Stimulated activated naive CD8-positive, alpha-beta T cell treated with anti-CD3 and anti-CD28 coated beads, Interleukin-15, Interleukin-2, amounts not matched to agents 100 ng/mL and 50 ng/mL, for 24 hours (primary cell): Measurements from ENCODE around the gene TMBIM1.

Experiments used
- H3K27ac Mint-ChIP-seq: one replicate; pipeline ENCODE4 v1.8.0; 2021; ENCODE audit warnings: mild to moderate bottlenecking, mixed read lengths
- H3K27me3 Mint-ChIP-seq: one replicate; pipeline ENCODE4 v1.8.0; 2021; ENCODE audit warnings: mixed read lengths
- H3K36me3 Mint-ChIP-seq: one replicate; pipeline ENCODE4 v1.8.0; 2021; ENCODE audit warnings: low read depth, mixed read lengths
- H3K4me1 Mint-ChIP-seq: one replicate; pipeline ENCODE4 v1.8.0; 2021; ENCODE audit warnings: low read depth, mixed read lengths
- H3K4me3 Mint-ChIP-seq: one replicate; pipeline ENCODE4 v1.8.0; 2021; ENCODE audit warnings: mild to moderate bottlenecking, mixed read lengths
- H3K9me3 Mint-ChIP-seq: one replicate; pipeline ENCODE4 v1.8.0; 2021; ENCODE audit warnings: mixed read lengths

The TMBIM1 gene

DNA sequence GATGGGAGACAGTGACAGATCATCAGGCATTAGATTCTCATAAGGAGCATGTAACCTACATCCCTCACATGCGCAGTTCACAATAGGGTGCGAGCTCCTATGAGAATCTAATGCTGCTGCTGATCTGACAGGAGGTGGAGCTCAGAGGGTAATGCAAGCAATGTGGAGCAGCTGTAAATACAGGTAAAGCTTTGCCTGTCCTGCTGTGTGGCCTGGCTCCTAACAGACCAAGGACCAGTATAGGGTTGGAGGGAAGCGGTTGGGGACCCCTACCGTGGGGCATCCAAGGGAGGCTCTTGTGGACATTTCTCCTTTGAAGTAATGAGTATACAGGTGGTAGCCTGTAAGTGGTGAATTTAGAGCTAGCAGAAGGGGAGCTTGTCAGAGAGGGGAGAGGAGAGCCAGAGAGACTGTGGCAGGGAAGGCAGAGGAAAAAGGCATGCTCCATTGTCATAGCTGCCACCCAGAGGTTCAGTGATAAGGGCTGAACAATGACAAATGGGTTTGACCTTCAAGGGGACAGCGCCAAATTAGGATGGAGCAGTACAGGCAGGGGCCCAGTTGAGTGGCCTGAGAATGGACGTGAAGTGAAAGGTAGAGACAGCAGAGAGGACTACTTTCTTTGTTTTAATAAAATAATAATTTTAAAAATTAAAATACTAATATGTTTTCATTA, 15.2 kb upstream of the TMBIM1 start:
- H3K27ac Mint-ChIP-seq, result peak overlapping the region; percentile 73
- H3K36me3 Mint-ChIP-seq, result no peaks in the 10 kb centered on the region
- no peaks in the 10 kb centered on the region for H3K27me3 Mint-ChIP-seq
- H3K4me3 Mint-ChIP-seq, result no peak overlapping the region
- H3K9me3 Mint-ChIP-seq, result no peaks in the 10 kb centered on the region
- H3K4me1 Mint-ChIP-seq, result peaks cover 6% of the 10 kb centered on the region

DNA sequence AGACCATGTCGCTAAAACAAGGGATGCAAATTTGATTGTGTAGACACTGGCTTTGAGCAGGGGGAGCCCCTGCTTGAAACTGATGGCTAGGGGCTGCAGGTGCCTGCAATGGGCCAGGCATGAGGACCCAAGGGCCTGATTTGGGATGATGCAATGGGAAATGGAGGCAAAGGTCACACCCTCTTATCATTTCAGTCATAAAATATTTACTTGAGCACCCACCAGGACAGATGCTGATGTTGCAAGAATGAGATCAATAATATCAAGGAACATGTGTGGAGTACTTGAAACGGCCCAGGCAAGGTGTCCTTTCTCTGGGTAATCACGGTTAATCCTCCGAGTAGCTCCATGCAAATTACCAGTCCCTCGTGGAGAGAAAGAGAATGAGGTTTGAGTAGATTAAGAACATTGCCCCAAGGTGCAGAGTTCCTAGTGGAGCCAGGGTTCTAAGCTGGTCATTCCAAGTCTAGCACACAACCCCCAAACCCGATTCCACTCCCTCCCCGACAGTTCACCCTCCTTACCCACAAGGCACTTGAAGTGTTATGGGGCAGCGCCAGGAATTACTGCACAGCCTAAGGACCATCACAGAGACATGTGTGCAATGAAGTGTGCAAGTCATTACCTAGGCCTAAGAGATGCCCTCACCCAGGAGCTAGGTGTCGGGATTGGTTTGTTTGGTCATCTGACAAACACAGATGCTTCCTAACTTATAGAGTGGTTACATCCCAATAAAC, 14.0 kb upstream of the TMBIM1 start:
- Mint-ChIP-seq H3K9me3 (no peaks in the 10 kb centered on the region), H3K4me3 (no peak overlapping the region), H3K27ac (no peak overlapping the region), H3K36me3 (no peaks in the 10 kb centered on the region), H3K4me1 (peaks cover 6% of the 10 kb centered on the region), H3K27me3 (no peaks in the 10 kb centered on the region)

DNA sequence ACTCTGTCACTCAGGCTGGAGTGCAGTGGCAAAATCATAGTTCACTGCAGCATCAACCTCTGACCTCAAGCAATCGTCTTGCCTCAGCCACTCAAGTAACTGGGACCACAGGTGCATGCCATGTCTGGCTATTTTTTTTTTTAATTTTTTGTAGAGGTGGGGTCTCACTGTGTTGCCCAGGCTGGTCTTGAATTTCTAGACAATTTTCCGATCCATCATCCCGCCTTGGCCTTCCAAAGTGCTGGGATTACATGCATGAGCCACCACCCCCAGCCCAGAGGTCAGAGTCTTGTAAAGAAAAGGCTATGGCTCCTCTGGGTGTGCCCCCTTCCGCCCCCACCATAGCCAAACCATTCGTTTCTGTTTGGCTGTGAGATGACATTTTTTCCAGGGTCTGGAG, 13.1 kb upstream of the TMBIM1 start:
- H3K9me3 Mint-ChIP-seq, result no peaks in the 10 kb centered on the region
- H3K27ac Mint-ChIP-seq, result no peak overlapping the region
- H3K4me1 Mint-ChIP-seq, result peaks cover 6% of the 10 kb centered on the region
- no peaks in the 10 kb centered on the region for H3K36me3 Mint-ChIP-seq
- H3K4me3 Mint-ChIP-seq, result no peak overlapping the region
- H3K27me3 Mint-ChIP-seq, result no peaks in the 10 kb centered on the region

- no peaks in the 10 kb centered on the region for H3K4me1 Mint-ChIP-seq
- no peaks in the 10 kb centered on the region for H3K9me3 Mint-ChIP-seq
- H3K27ac Mint-ChIP-seq, result no peak overlapping the region
- H3K4me3 Mint-ChIP-seq, result no peak overlapping the region
- no peaks in the 10 kb centered on the region for H3K27me3 Mint-ChIP-seq
- H3K36me3 Mint-ChIP-seq, result no peaks in the 10 kb centered on the region
These were observed 9.0 kb upstream of the TMBIM1 start for GRCh38 chr2:218301176-218301819.

DNA sequence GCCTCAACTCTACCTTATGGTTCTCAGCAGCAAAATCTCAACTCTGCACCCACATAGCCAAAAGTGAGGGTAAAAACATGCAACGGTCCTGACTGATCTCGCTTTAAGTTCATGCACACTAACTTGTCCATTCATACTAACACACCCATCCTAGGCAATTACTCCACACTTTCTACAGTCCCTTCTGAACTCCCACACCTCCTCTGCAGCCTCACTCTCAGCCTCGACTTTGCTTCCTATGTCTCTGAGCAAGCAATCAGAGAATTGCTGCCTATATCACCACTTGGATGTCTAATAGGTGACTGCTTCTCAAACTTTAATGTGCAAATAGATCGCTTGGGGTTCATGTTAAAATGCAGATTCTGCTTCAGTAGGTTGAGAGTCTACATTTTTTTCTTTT, 7.8 kb upstream of the TMBIM1 start:
- no peak overlapping the region for H3K27ac Mint-ChIP-seq
- no peaks in the 10 kb centered on the region for H3K27me3 Mint-ChIP-seq
- no peak overlapping the region for H3K4me3 Mint-ChIP-seq
- H3K9me3 Mint-ChIP-seq, result no peaks in the 10 kb centered on the region
- H3K36me3 Mint-ChIP-seq, result no peaks in the 10 kb centered on the region
- H3K4me1 Mint-ChIP-seq, result no peaks in the 10 kb centered on the region

DNA sequence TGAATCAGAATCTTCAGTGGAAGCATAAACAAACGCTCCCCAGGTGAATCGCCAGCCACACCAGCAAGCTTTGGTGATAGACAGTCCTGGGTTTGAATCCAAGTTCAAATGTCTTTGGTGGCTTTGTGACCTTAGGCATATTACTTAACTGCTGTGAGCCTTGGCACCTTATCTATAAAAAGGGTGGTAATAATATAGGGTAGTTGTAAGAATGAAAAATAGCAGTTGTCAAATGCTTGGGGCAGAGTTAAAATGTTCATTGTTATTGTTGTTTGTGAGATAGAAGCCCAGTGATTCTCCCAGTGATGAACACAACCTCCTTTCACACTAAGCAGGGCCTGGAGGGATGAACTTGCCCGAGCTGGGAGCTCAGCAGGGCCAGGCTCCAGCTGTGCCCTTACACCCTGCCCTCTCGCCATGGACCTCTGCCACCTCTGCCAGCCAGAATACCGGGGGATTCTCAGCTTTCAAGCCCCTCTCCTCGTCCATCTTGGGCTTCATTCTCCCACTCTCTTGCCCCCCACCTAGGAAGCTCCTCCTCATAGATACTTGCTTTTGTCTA, 6.1 kb upstream of the TMBIM1 start:
- Mint-ChIP-seq H3K4me1 (peaks cover 11% of the 10 kb centered on the region), H3K9me3 (no peaks in the 10 kb centered on the region), H3K27ac (no peak overlapping the region), H3K27me3 (no peaks in the 10 kb centered on the region), H3K36me3 (no peaks in the 10 kb centered on the region), H3K4me3 (no peak overlapping the region)

DNA sequence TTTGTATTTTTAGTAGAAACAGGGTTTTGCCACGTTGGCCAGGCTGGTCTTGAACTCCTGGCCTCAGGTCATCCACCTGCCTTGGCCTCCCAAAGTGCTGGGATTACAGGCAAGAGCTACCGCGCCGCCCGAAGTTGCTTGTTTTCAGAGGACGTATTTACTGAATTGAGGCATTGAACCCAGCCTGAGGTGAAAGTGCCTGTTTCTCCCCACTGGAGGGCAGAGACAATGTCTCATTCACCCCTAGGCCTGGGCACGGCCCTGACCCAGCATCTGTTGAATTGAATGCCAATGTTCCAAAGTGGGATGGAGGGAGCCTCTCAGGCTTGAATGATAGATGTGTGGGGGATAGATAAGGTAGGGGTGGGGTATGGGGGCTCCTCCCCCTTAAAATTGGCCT, 4.5 kb upstream of the TMBIM1 start:
- Mint-ChIP-seq H3K9me3 (no peaks in the 10 kb centered on the region), H3K36me3 (no peaks in the 10 kb centered on the region), H3K4me3 (no peak overlapping the region), H3K27ac (no peak overlapping the region), H3K27me3 (no peaks in the 10 kb centered on the region), H3K4me1 (peaks cover 19% of the 10 kb centered on the region)

DNA sequence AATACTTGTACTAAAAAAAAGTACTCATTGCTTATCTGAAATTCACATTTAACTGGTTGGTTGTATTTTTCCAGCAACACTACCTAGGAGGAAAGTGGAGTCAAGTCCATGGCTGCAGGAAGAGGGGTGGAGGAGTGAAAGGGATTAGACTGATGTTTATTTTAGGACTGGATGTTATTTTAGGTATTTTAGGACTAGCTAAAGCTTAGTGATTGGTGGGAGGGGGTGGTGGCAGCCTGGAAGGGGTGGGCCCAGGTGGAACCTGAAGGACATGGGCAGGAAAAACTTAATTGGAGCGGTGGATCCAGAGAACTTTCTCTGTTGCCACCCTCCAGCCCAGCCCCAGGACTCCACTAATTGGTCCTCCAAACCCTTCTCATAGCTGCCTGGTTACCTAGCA, 3.9 kb upstream of the TMBIM1 start:
- Mint-ChIP-seq H3K4me1 (peaks cover 21% of the 10 kb centered on the region), H3K27ac (no peak overlapping the region), H3K27me3 (no peaks in the 10 kb centered on the region), H3K36me3 (no peaks in the 10 kb centered on the region), H3K9me3 (no peaks in the 10 kb centered on the region), H3K4me3 (no peak overlapping the region)

GRCh38 chr2:218295029-218295428, 2.7 kb upstream of the TMBIM1 start:
- H3K4me1 Mint-ChIP-seq, result peaks cover 32% of the 10 kb centered on the region
- H3K36me3 Mint-ChIP-seq, result no peaks in the 10 kb centered on the region
- H3K27ac Mint-ChIP-seq, result no peak overlapping the region
- H3K9me3 Mint-ChIP-seq, result no peaks in the 10 kb centered on the region
- H3K27me3 Mint-ChIP-seq, result no peaks in the 10 kb centered on the region
- H3K4me3 Mint-ChIP-seq, result no peak overlapping the region

GRCh38 chr2:218294430-218295022, 2.2 kb upstream of the TMBIM1 start:
- Mint-ChIP-seq H3K4me1 (peaks cover 38% of the 10 kb centered on the region), H3K9me3 (no peaks in the 10 kb centered on the region), H3K4me3 (no peak overlapping the region), H3K27ac (no peak overlapping the region), H3K36me3 (no peaks in the 10 kb centered on the region), H3K27me3 (no peaks in the 10 kb centered on the region)

DNA sequence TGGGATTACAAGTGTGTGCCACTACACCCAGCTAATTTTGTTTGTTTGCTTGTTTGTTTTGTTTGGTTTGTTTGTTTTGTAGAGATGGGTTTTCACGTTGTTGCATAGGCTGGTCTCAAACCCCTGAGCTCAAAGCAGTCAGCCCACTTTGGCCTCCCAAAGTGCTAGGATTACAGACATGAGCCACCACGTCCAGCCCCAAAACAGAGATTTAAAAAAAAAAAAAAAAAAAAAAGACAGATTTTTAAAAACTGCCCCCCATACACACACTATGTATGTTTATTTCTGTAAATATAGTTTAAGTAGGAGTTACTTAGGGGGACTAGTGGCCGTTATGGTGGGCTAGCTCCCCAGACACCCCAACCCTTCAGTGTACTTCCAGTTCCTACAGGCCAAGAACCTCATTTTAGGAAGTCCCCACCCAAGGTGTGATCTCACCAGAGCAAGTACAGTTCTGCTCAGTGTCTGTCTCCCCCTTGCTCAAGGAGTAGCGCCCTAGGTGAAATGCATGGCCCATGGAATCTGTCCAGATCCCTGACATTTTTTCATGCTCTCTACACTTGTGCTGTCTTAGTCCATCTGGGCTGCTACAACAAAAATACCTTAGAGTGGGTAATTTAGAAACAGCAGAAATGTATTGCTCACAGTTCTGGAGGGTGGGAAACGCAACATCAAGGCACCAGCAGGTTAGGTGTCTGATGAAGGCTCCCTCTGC, 1.6 kb upstream of the TMBIM1 start:
- Mint-ChIP-seq H3K36me3 (no peaks in the 10 kb centered on the region), H3K4me1 (peaks cover 44% of the 10 kb centered on the region), H3K9me3 (no peaks in the 10 kb centered on the region), H3K4me3 (no peak overlapping the region), H3K27me3 (no peaks in the 10 kb centered on the region), H3K27ac (no peak overlapping the region)

- Mint-ChIP-seq H3K27me3 (no peaks in the 10 kb centered on the region), H3K4me1 (peaks cover 68% of the 10 kb centered on the region), H3K4me3 (peak overlapping the region; percentile 86), H3K27ac (peak overlapping the region; percentile 89), H3K36me3 (peaks cover 4% of the 10 kb centered on the region), H3K9me3 (no peaks in the 10 kb centered on the region)
These were observed 820 bp downstream of the TMBIM1 start for GRCh38 chr2:218291318-218292047.

DNA sequence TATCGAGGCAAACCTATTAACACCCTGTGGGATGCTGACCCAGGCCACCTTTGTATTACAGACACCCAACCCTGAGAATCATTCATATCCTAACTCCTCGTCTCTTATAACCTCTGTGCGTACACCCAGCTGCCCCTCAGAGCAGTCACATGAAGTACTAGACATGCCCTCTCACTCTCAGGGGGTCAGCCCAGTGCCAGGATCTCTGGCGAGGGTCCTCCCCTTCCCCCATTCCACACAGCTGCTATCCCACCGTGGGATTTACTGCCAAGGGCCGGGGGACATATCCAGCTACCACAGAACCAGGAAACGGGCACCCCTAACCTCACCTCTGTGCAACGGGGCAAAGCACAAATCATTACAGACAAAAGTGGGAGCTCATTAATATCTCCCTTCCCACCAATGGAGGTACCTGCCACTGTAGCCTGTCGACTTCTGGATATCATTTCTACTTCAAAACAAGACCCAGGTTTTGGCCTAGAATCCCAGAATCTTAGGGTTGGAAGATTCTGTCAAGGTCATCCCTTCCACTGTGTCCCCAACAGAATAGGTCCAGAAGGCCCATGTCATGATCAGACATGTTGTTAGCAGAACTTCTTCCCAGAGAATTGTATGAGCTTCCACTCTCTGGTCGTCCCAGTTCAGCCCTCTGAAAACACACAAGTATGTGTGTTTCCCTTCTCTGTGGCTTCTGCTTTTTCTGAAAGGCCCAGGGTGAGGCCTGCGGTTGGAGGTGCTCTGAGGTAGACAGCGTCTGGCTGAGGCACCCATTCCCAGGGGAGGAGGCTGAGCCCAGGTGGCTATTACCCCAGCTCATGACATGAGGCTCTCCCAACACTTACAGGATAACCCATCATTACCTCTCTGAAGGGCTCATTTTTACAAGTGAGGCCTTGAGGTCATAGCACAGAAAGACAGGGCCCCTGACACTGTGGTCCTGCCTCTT, 1.7 kb downstream of the TMBIM1 start:
- Mint-ChIP-seq H3K4me1 (peaks cover 77% of the 10 kb centered on the region), H3K9me3 (no peaks in the 10 kb centered on the region), H3K36me3 (peaks cover 5% of the 10 kb centered on the region), H3K27me3 (no peaks in the 10 kb centered on the region), H3K4me3 (peak overlapping the region; percentile 86), H3K27ac (peak overlapping the region; percentile 89)
